K562 (cell line): Measurements from ENCODE around the gene BBLN. TPM values are rescaled to one million over a fixed set of nuclear protein-coding genes. Genes with fewer than 3 reads are reported as not detected.

Source experiments
- CBX3 ChIP-seq, 2 experiments: IDR thresholded peaks; 1 replicate in 1 of 2; 2 replicates in 1 of 2; pipeline ENCODE4 v1.6.1; 2012; ENCODE audit warnings: inconsistent platforms in 2 of 2, low read length in 2 of 2, borderline replicate concordance in 1 of 2, control low read depth in 1 of 2
- CHD1 ChIP-seq: fragments of 200-600 bp; sonication (generic); IDR thresholded peaks from one replicate; pipeline ENCODE4 v1.6.1; 2012; ENCODE audit warnings: mild to moderate bottlenecking, moderate library complexity, low read length, inconsistent platforms
- ETV5 ChIP-seq: sonication (generic); formaldehyde crosslinking; IDR thresholded peaks from 2 replicates; pipeline ENCODE4 v1.4.0; 2020; ENCODE audit warnings: low read depth, mild to moderate bottlenecking, missing genetic modification reagents
- HOMEZ ChIP-seq: fragments of 250-450 bp; sonication (Bioruptor Pico); IDR thresholded peaks from 2 replicates; pipeline ENCODE4 v1.4.0; 2020; ENCODE audit warnings: mild to moderate bottlenecking, moderate library complexity
- HOXB6 ChIP-seq: fragments of 250-450 bp; sonication (Bioruptor Pico); IDR thresholded peaks from 2 replicates; pipeline ENCODE4 v1.5.1; 2022; ENCODE audit warnings: mild to moderate bottlenecking, borderline replicate concordance
- HSF4 ChIP-seq: fragments of 250-450 bp; sonication (Bioruptor Pico); IDR thresholded peaks from 2 replicates; pipeline ENCODE4 v2.1.2; 2022; ENCODE audit warnings: mild to moderate bottlenecking, moderate library complexity, borderline replicate concordance
- MAFG ChIP-seq: fragments of 450-650 bp; conservative IDR thresholded peaks from 2 replicates; pipeline ENCODE4 v1.6.1; 2016; ENCODE audit warnings: missing genetic modification characterization, missing compliant biosample characterization
- MECOM ChIP-seq: fragments of 250-450 bp; sonication (Bioruptor Pico); IDR thresholded peaks from 2 replicates; pipeline ENCODE4 v1.8.0; 2022; ENCODE audit warnings: inconsistent platforms
- MLLT1 ChIP-seq, 2 experiments: fragments of 450-650 bp; IDR thresholded peaks; 2 replicates each; pipeline ENCODE4 v1.6.1; 2016
- MYC ChIP-seq, 2 experiments: fragments of 250-450 bp in 1 of 2; sonication (Bioruptor Pico) in 1 of 2; IDR thresholded peaks; 2 replicates each; pipeline versions ENCODE4 v1.5.1 to v1.6.1; 2012 to 2021; ENCODE audit warnings: low read depth in 2 of 2, borderline replicate concordance in 1 of 2, improper control_type of control experiment in 1 of 2, low read length in 1 of 2, mild to moderate bottlenecking in 1 of 2, moderate library complexity in 1 of 2
- NFYB ChIP-seq: IDR thresholded peaks from 2 replicates; pipeline ENCODE4 v1.6.1; 2011; ENCODE audit warnings: mild to moderate bottlenecking, moderate library complexity; ENCODE audit not compliant: insufficient read length; ENCODE audit errors: extremely low read depth
- POLR2G ChIP-seq: fragments of 200-400 bp; formaldehyde crosslinking; IDR thresholded peaks from 2 replicates; pipeline ENCODE4 v1.6.1; 2017; ENCODE audit warnings: low read depth, mild to moderate bottlenecking, antibody characterized with exemption, low read length, moderate library complexity
- SMC3 ChIP-seq: conservative IDR thresholded peaks from 2 replicates; pipeline ENCODE4 v1.6.1; 2011; ENCODE audit warnings: low read depth, low read length, improper control_type of control experiment; ENCODE audit not compliant: insufficient read depth
- SRF ChIP-seq, 2 experiments: fragments of 250-450, 450-650 bp in 1 of 2; sonication (Bioruptor Pico) in 1 of 2; sonication (generic) in 1 of 2; formaldehyde crosslinking; IDR thresholded peaks; 2 replicates each; pipeline versions ENCODE4 v1.5.0 to v1.5.1; 2020 to 2022; ENCODE audit warnings: mild to moderate bottlenecking in 1 of 2, missing genetic modification reagents in 1 of 2
- SRSF3 ChIP-seq: fragments of 200-400 bp; formaldehyde crosslinking; IDR thresholded peaks from 2 replicates; pipeline ENCODE4 v1.6.1; 2016; ENCODE audit warnings: mild to moderate bottlenecking, low read length, moderate library complexity; ENCODE audit not compliant: insufficient read depth
- STAG1 ChIP-seq: sonication (generic); formaldehyde crosslinking; IDR thresholded peaks from 2 replicates; pipeline ENCODE4 v1.5.0; 2020; ENCODE audit warnings: missing genetic modification reagents, borderline replicate concordance
- TFAM ChIP-seq: fragments of 250-450 bp; sonication (Bioruptor Pico); conservative IDR thresholded peaks from 2 replicates; pipeline ENCODE4 v1.5.0; 2021; ENCODE audit warnings: mild to moderate bottlenecking, moderate library complexity
- UBTF ChIP-seq, 2 experiments: IDR thresholded peaks; 2 replicates each; pipeline ENCODE4 v1.6.1; 2012; ENCODE audit warnings: improper control_type of control experiment in 2 of 2, low read depth in 2 of 2, low read length in 2 of 2, borderline replicate concordance in 1 of 2
- ZNF699 ChIP-seq: fragments of 250-450 bp; sonication (Bioruptor Pico); IDR thresholded peaks from 2 replicates; pipeline ENCODE4 v1.8.0; 2021; ENCODE audit warnings: mild to moderate bottlenecking, moderate library complexity; ENCODE audit not compliant: insufficient replicate concordance
- ZNF766 ChIP-seq: fragments of 200-800 bp; sonication (Bioruptor generic); conservative IDR thresholded peaks from 2 replicates; pipeline ENCODE4 v1.6.1; 2016; ENCODE audit warnings: missing genetic modification characterization, missing compliant biosample characterization
- polyA plus RNA-seq, 8 experiments: library from polyadenylated mRNA; depleted of rRNA in 4 of 8; stranded (reverse) in 5 of 8; unstranded in 3 of 8; fragments of >200 nt; fragmentation: Nextera tagmentation in 2 of 8; fragmentation: Illumina TruSeq in 1 of 8; extraction: Ambion mirVana in 2 of 8; extraction: Trizol in 1 of 8; gene quantifications; 2 replicates each; pipeline versions ENCODE4 v1.2.1 to v1.2.3, GENCODE V29; 2011 to 2014; ENCODE audit warnings: inconsistent platforms in 1 of 8, missing spikeins in 1 of 8
- total RNA-seq, 7 experiments: library from RNA; depleted of rRNA in 6 of 7; stranded (reverse); fragments of >200 nt in 6 of 7; fragmentation: Illumina TruSeq in 2 of 7; extraction: Trizol in 2 of 7; gene quantifications; 2 replicates each; pipeline versions ENCODE4 v1.2.1 to v1.2.3, GENCODE V29; 2011 to 2021; ENCODE audit warnings: low replicate concordance in 1 of 7

The BBLN gene
- total and polyA plus RNA-seq, 9 of the 15 experiments (the other 6 are each of a cell fraction or from before 2014, with no cell fraction given) = 4.2 to 331 (median 87.1) TPM

GRCh38 chr9:128159784-128160602 lies at the start of gene BBLN (continued):
- TF ChIP-seq CHD1 (no peak), SRF (CRISPR knock-in tag; IDR thresholded peaks at IDR 0.05) (peak in 1 of 2 experiments; percentile 17; a peak in 1 of 4 replicates), SRSF3 (no peak), HOMEZ (CRISPR knock-in tag) (0 out of 2 replicates have a peak, but pooled peaks have one; percentile 19), STAG1 (no peak), MAFG (tag) (no peak), MECOM (CRISPR knock-in tag) (no peak), TFAM (CRISPR knock-in tag) (no peak), ZNF766 (CRISPR knock-in tag) (no peak), POLR2G (peak; percentile 99), UBTF (IDR thresholded peaks at IDR 0.05; ENCODE audit: borderline replicate concordance in 1 of 2, low read depth in 2 of 2, low read length in 2 of 2) (peak; percentile 98 to 99), SMC3 (0 out of 2 replicates have a peak, but pooled peaks have one; percentile 12), CBX3 (IDR thresholded peaks at IDR 0.05; ENCODE audit: borderline replicate concordance in 1 of 2, low read length in 2 of 2) (no peak; a peak in 2 of 3 replicates), MYC (IDR thresholded peaks at IDR 0.05; ENCODE audit: low read depth, low read length) (peak; percentile 73), MYC (CRISPR knock-in tag; IDR thresholded peaks at IDR 0.05; ENCODE audit: borderline replicate concordance, low read depth) (0 out of 2 replicates have a peak, but pooled peaks have one; percentile 33), ZNF699 (CRISPR knock-in tag) (no peak), NFYB (no peak), ETV5 (CRISPR knock-in tag) (no peak), HSF4 (CRISPR knock-in tag) (no peak), MLLT1 (IDR thresholded peaks at IDR 0.05) (no peak), HOXB6 (0 out of 2 replicates have a peak, but pooled peaks have one; percentile 57)
